ENCODE results near the gene TM9SF3. TPM values are rescaled to one million over a fixed set of nuclear protein-coding genes. Genes with fewer than 3 reads are reported as not detected.

The TM9SF3 gene
- total and polyA plus RNA-seq, 2 donors (not counting 1 experiment from before 2014, with no cell fraction given): 6.9 to 63.4 TPM

DNA sequence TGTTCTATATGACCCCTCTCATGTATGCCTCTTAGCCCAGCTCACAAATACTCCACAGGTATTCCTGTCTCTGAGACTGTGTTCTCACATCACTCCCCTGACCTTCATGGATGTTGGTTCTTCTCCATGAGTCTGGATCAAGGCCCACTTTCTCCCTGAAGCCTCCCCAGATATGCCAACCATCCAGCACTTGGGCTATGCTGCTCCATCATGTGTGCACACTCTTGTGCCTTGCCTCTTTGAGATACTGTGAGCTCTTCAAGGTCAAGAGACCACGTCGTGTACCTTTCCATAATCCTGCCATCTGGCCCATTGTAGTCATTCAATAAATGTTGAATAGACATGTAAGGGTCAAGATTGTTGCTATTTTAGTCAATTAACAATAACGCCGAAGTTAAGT lies 30.1 kb upstream of the TM9SF3 start:
- Mint-ChIP-seq H3K27ac (no peak overlapping the region), H3K27me3 (no peaks in the 10 kb centered on the region), H3K4me3 (no peak overlapping the region), H3K4me1 (no peaks in the 10 kb centered on the region), H3K9me3 (ENCODE audit: insufficient read depth) (no peaks in the 10 kb centered on the region)
- POLR2A ChIA-PET: no interaction called here
- intact Hi-C loops (cut with micrococcal nuclease): no loop called here
- Histone ChIP-seq H3K9me3 (ENCODE audit: control extremely low read depth in 1 of 3, control insufficient read depth in 2 of 3, insufficient read depth in 1 of 3, low read length in 2 of 3) (no peaks in the 10 kb centered on the region), H3K9ac (ENCODE audit: low read length) (no peak overlapping the region), H3K4me1 (ENCODE audit: control insufficient read depth in 2 of 2, insufficient read depth in 2 of 2, low read length in 2 of 2) (no peaks in the 10 kb centered on the region), H2AFZ (ENCODE audit: insufficient read depth, low read depth, low read length, poor library complexity, severe bottlenecking) (no peak overlapping the region), H3K4me2 (replicated peaks; ENCODE audit: low read depth, low read length, poor library complexity, severe bottlenecking) (no peak overlapping the region), H3K79me2 (ENCODE audit: control insufficient read depth, insufficient read depth, low read length) (peaks cover 61% of the 10 kb centered on the region), H3K36me3 (replicated peaks in 1 of 2; ENCODE audit: control extremely low read depth in 1 of 2, control insufficient read depth in 1 of 2, extremely low read depth in 1 of 2, insufficient read depth in 2 of 2, low read length in 1 of 2) (peaks cover 15 to 96% of the 10 kb centered on the region in 2 experiments), H3K4me3 (ENCODE audit: control extremely low read depth in 1 of 5, extremely low read depth in 1 of 5, insufficient read depth in 1 of 5, low read depth in 2 of 5, low read length in 4 of 5) (no peak overlapping the region), H3K27ac (ENCODE audit: low read length in 2 of 2) (no peak overlapping the region), H3K27me3 (replicated peaks in 1 of 4; ENCODE audit: control extremely low read depth in 1 of 4, control insufficient read depth in 3 of 4, insufficient read depth in 4 of 4, low read length in 3 of 4) (no peaks in the 10 kb centered on the region), H4K20me1 (ENCODE audit: control insufficient read depth, insufficient read depth, low read length, poor library complexity, severe bottlenecking) (peaks cover 73% of the 10 kb centered on the region)
- DNase-seq (no peak), ATAC-seq (ENCODE audit: low read depth) (no peak)
- CTCF ChIA-PET: interaction anchor here (1.3 kb wide), 1 partner anchor 24 kb away, joined by 4 read pairs; no protein-coding TSS in a partner anchor
- TF ChIP-seq EZH2 (IDR thresholded peaks at IDR 0.05; ENCODE audit: borderline replicate concordance, insufficient read depth, low read depth, low read length, poor library complexity, severe bottlenecking): no peak
- TF ChIP-seq, protein P1, sequence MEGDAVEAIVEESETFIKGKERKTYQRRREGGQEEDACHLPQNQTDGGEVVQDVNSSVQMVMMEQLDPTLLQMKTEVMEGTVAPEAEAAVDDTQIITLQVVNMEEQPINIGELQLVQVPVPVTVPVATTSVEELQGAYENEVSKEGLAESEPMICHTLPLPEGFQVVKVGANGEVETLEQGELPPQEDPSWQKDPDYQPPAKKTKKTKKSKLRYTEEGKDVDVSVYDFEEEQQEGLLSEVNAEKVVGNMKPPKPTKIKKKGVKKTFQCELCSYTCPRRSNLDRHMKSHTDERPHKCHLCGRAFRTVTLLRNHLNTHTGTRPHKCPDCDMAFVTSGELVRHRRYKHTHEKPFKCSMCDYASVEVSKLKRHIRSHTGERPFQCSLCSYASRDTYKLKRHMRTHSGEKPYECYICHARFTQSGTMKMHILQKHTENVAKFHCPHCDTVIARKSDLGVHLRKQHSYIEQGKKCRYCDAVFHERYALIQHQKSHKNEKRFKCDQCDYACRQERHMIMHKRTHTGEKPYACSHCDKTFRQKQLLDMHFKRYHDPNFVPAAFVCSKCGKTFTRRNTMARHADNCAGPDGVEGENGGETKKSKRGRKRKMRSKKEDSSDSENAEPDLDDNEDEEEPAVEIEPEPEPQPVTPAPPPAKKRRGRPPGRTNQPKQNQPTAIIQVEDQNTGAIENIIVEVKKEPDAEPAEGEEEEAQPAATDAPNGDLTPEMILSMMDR (IDR thresholded peaks at IDR 0.05): no peak
- WGBS (ENCODE audit: insufficient coverage): 95% methylated on average over 2 of the region's 4 CpGs

DNA sequence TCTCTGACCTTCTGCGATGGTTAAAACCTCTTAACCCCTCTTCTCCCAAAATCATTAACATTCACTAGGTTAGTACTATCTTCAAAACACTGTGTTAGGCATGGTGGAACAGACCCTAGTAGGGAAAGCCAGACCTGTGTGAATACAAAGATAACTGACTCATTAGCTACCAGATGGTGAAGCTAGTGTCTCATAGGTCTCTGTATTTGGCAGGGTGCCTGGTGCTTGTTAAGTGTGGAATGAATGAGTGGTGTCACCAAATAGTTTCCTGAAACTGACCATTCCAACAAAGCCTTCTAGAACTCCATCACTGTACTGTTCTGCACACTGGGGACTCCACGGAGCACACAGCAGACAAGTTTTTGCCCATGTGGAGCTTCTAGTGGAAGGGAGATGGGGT lies 27.7 kb upstream of the TM9SF3 start:
- Histone ChIP-seq H4K20me1 (ENCODE audit: control insufficient read depth, insufficient read depth, low read length, poor library complexity, severe bottlenecking) (peaks cover 74% of the 10 kb centered on the region), H3K4me1 (ENCODE audit: control insufficient read depth in 2 of 2, insufficient read depth in 2 of 2, low read length in 2 of 2) (no peaks in the 10 kb centered on the region), H3K27ac (ENCODE audit: low read length in 2 of 2) (no peak overlapping the region), H2AFZ (ENCODE audit: insufficient read depth, low read depth, low read length, poor library complexity, severe bottlenecking) (no peak overlapping the region), H3K36me3 (replicated peaks in 1 of 2; ENCODE audit: control extremely low read depth in 1 of 2, control insufficient read depth in 1 of 2, extremely low read depth in 1 of 2, insufficient read depth in 2 of 2, low read length in 1 of 2) (peaks cover 16 to 93% of the 10 kb centered on the region in 2 experiments), H3K9ac (ENCODE audit: low read length) (no peak overlapping the region), H3K4me3 (ENCODE audit: control extremely low read depth in 1 of 5, extremely low read depth in 1 of 5, insufficient read depth in 1 of 5, low read depth in 2 of 5, low read length in 4 of 5) (no peak overlapping the region), H3K79me2 (ENCODE audit: control insufficient read depth, insufficient read depth, low read length) (peaks cover 55% of the 10 kb centered on the region), H3K27me3 (replicated peaks in 1 of 4; ENCODE audit: control extremely low read depth in 1 of 4, control insufficient read depth in 3 of 4, insufficient read depth in 4 of 4, low read length in 3 of 4) (no peaks in the 10 kb centered on the region), H3K9me3 (ENCODE audit: control extremely low read depth in 1 of 3, control insufficient read depth in 2 of 3, insufficient read depth in 1 of 3, low read length in 2 of 3) (no peaks in the 10 kb centered on the region), H3K4me2 (replicated peaks; ENCODE audit: low read depth, low read length, poor library complexity, severe bottlenecking) (no peak overlapping the region)
- Mint-ChIP-seq H3K27ac (peak overlapping the region; percentile 15), H3K9me3 (ENCODE audit: insufficient read depth) (no peaks in the 10 kb centered on the region), H3K4me3 (no peak overlapping the region), H3K27me3 (no peaks in the 10 kb centered on the region), H3K4me1 (no peaks in the 10 kb centered on the region)
- CTCF ChIA-PET: no interaction called here
- POLR2A ChIA-PET: no interaction called here
- no peak for ATAC-seq (ENCODE audit: low read depth)
- intact Hi-C loops (cut with micrococcal nuclease): no loop called here
- TF ChIP-seq EZH2 (IDR thresholded peaks at IDR 0.05; ENCODE audit: borderline replicate concordance, insufficient read depth, low read depth, low read length, poor library complexity, severe bottlenecking): no peak
- TF ChIP-seq, protein P1 (IDR thresholded peaks at IDR 0.05): no peak
- DNase-seq: no peak
- no CpG with 5 or more reads among the region's 2 CpGs for WGBS (ENCODE audit: insufficient coverage)
